GM18511 (cell line): ENCODE measurements around the gene SZRD1.

Source experiments
- ATAC-seq: cut with Tn5 transposase; IDR thresholded peaks from one replicate; pipeline ENCODE4 v1.9.1; 2021; ENCODE audit warnings: mild to moderate bottlenecking, moderate library complexity; ENCODE audit not compliant: unreplicated experiment

The SZRD1 gene

DNA sequence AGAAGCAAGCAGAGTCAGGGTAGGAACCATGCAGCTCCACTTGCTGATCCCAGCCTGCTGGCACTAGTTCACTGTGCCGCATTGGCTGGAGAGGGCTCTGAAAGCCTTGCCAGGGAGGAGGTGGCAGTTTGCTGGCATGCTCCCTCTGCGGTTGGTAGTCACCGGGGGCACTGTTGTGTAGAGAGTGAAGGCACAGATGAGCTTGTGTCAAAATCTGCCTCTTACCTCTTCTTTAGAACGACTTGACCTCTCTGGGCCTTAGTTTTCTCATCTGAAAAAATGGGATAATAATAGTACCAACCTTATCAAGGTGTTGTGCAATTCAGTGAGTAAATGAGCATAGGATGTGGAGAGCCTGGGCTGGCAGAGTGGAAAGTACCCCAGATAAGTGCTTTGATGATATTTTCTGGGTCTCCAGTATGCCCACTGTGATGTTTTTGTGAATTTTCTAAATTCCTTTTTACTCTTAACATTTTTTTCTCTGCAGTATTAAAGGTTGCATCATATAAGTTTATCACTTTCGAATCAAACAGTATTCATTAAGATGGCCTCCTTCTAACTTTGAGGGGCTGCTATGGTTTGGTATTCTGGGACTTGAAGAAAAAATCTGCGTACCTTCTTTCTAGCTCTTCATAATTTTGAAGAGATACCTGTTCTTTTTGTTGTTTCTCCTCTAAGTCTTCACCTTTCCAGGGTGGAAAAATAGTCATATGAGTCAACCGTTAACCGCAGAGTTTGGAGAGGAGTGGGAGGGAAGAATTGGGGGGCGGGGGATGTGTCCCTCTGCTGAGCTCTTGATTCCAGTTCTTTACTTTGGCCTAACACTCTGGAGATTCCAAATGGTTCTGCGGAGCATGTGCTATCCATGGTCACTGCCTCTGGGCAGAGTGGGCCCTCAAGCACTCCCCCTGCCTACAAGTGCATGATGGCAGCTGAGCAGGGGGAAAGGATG, 26.8 kb downstream of the SZRD1 start:
- no peak for ATAC-seq

DNA sequence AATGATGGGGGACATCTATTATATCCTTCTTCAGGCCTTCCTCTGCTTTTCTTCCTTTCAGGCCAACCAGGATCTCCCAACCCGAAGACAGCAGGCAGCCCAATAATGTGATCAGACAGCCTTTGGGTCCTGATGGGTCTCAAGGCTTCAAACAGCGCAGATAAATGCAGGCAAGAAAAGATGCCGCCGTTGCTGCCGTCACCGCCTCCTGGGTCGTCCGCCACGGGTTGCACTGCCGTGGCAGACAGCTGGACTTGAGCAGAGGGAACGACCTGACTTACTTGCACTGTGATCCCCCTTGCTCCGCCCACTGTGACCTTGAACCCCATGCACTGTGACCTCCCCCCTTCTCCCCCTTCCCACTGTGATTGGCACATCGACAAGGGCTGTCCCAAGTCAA, 27.9 kb downstream of the SZRD1 start:
- no peak for ATAC-seq

DNA sequence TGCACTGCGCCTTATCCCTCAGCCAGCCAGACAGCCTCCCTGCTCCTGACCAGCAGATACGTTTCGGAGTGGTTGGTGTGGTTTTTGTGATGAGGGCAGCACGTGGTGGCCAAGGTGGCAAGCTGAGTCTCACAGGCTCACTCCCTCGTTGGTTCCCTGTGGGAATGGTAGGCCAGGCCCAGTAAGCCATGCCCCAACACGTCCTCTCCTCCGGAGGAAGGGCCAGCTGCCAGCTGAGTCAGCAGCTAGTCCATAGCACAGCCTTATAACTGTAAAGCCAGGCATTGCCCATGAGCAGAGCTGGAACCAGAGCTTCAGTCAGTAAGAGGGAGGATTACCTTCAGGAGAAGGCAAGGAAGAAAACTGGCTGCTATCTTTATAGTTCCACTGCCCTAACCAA, 29.5 kb downstream of the SZRD1 start:
- ATAC-seq: no peak

DNA sequence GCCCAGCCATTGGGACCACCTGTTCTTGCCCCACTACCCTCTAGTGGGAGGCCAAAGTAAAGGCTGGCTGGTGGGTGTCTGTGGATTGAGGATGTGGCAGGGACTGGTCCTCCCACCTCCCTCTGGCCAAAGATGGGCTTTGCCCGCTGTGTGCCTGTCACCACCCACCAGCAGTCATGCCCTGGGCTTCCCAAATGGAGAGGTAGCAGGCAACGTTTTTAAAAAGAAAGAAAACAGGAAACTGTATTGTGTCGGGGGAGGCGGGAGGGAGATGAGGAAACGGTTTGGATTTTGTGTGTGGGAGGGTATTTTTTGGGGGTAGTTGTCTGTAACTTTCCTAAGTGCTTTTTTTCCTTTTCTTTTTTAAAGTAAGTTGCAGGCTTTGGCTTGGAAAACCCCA, 30.1 kb downstream of the SZRD1 start:
- no peak for ATAC-seq

DNA sequence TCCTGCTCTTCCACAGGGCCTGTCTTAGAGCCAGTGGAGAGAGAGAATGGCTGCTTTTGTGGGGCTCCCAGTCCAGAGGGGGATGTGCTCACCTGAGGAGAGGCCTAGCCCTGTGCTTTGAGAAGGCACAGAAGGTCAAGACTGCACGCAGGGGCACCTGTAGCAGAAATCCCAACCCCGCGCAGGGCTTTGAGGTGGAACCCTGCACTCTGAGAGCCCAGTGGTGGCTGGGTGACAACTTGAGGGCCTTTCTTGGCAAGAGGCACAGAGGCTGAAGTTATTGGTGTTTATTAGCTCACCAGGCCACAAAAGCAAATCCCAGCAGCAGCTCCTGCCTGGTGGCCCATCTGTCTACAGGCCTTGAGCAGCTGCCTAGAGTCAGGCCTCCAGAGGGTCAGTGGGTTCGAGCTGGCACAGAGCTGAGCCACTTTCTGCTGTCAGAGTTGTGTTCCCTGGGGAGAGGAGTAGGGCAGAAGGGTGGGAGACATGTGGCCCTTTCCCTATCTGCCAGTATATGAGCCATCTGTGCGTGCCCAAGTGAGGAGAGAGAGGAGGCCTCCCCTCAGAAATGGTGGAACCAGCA, 31.4 kb downstream of the SZRD1 start:
- no peak for ATAC-seq

DNA sequence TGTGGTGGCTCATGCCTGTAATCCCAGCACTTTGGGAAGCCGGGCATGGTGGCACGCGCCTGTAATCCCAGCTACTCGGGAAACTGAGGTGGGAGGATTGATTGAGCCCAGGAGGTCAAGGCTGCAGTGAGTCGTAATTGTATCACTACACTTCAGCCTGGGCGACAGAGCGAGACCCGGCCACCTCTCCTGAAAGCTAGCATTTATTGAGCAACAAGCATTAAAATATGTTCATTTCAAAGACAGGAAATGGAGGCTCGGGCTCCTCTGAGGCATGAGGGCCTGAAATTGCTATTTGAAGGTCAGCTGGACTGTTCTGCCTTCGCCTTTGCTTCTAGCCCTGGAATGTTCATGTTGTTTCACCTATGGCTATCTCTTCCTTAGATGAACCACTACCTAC, 35.7 kb downstream of the SZRD1 start:
- ATAC-seq: no peak

DNA sequence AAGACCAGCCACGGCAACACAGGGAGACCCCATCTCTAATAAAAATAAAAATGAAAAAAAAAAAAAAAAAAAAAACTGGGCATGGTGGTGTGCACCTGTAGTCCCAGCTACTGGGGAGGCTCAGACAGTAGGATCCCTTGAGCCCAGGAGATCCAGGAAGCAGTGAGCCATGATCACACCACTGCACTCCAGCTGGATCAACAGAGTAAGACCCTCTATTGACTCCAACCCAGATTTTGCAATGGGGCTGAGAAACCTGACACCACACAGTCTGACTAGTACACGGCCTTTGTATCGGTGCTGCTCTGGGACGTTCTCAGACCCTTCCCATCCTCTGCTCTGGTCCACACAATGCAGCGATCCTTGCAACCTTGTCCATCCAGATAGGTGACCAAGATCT, 38.4 kb downstream of the SZRD1 start:
- no peak for ATAC-seq

DNA sequence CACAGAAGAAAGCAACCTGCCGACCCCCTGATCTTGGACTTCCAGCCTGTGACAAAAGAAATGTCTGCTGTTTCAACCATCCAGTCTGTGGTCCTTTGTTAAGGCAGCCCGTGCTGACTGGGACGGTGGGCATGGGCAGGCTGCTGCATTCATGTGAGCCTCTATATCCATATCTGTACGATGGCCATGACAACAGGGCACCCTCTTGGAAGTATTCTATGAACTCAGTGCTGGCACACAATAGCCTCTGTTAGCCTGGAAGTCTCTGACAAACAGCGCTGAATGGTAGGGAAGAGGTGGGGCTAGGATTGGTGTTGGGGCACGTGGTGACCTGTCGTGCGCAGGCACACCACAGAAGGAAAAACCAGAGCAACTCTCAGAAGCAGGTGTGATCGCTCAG, 39.8 kb downstream of the SZRD1 start:
- ATAC-seq: no peak

DNA sequence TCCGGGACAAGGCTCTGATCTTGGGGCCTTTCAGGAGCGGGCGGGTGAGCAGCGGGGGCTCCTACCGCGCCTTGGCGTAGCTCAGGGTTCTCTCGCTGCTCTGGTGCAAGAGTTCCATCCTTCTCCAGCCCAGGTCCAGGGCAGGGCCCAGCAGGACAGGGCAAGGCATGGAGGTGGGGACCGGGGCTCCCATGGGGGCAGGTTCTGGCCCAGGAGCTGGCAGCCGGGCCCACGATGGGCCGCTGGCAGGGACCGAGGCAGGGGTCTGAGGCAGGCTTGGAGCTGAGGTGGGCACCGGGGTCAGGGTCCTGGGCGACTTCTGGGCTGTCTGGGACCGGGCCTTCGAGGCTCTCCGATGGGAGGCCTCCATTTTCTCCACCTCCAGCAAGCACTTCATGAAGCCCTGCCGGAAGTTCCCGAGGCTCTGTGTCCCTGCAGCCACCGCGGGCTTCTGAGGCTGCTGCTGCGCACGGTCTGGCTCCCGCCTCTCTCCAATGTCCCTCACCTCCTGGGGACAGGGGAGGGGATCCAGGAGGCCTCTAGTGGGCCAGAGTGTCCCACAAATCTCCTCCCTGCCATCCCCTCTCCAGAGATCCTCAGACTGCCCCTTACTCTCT, 42.6 kb downstream of the SZRD1 start:
- no peak for ATAC-seq

DNA sequence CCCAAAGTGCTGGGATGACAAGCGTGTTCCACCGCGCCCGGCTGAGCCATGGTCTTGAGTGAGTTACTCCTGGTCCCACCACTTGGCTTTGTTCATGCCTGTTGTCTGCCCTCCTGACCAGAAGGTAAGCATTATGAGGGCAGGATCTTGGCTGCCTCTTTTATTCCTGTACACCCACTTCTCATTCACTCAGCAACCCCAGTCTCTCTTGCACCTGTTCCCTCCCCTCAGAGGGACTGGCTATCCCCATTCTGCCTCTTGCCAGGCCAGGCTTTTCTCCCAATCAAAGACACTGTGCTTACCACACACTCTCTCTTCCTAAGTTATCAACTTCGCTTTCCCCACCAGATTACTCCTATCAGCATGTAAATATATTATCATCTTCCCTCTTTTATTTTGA, 43.8 kb downstream of the SZRD1 start:
- ATAC-seq: no peak

DNA sequence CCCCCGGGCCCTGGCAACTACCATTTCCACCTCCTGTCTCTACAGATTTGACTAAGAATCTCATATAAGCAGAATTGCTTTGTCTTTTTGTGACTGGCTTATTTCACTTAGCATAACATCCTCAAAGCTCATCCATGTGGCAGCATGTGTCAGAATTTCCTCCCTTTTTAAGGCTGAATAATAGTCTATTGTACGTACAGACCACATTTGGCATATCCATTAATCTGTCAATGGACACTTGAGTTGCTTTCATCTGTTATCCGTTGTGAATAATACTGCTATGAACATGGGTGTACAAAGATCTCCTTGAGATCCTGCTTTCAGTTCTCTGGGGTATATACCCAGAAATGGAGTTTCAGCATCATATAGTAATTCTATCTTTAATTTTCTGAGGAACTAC, 46.1 kb downstream of the SZRD1 start:
- no peak for ATAC-seq

DNA sequence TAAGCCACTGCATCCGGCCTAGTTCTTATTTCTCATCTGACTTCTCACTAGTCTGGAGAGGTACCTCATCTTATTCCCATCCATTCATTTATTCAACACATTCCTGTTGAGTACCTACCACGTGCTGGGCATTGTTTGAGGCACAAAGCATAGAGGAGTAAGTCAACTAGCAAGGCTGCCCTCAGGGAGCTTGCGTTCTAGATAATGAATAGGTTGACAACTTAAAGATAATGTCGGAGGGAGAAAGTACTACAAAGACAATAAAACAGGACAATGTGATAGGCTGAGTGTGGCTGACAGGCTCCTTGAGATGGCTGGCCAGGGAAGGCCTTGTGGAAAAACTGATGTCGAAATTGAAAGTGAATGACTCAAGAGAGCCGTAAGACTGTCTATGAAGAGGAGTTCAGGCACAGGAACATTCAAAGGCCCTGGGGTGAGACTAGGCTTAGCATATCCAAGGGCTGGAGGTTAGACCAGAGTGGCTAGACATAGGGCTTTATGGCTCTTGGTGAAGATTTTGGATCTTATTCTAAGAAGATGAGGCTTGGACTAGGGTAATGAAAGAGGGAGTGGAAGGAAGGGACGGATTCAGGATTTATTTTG, 51.9 kb downstream of the SZRD1 start:
- ATAC-seq: no peak

DNA sequence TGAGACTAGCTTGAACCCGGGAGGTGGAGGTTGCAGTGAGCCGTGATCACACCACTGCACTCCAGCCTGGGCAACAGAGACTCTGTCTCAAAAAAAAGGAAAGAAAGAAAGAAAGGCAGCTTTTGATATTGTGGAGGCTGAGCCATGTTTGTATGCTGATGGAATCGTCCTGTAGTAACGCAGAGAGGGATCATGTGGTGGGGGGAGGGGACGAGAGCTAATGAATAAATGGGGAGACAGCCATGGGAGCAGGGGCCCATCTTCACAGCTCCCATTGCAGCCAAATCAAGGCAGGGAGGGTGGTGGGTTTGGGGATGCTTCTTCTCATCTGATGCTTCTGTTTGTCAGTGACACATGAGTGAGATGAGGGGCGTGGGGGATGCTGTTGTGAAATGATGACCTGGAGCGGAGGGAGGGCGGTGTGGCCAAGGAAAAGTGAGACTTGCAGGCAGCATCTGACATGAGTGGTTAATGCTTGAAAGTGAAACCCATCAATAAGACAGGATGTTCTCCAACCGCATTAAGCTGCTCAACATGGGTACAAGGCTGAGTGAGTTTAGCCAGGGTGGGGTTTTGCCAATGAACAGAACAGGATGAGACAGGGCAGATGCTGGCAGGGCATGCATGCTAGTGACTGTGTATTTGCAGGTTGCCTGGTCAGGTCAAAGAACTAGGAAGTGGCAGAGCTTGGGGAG, 53.5 kb downstream of the SZRD1 start:
- ATAC-seq: peak; percentile 97

DNA sequence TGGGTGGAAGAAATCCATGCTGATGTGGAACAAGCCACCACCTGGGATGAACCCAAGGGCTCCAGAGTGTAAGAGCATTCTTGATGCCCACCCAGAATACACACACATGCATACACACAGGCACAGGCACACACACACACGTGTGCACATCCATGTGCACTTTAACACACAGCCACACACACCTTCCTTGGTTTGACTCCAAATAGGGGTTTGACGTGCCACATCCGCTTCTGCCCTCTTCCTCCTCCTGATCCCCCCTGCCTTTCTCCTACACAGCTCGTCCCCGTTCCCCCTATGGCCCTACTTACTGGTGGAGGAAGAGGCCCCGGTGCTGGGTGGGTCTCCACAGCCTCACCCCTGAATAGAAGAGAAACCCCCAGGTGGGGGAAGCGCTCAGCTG, 54.2 kb downstream of the SZRD1 start:
- ATAC-seq: peak; percentile 22

DNA sequence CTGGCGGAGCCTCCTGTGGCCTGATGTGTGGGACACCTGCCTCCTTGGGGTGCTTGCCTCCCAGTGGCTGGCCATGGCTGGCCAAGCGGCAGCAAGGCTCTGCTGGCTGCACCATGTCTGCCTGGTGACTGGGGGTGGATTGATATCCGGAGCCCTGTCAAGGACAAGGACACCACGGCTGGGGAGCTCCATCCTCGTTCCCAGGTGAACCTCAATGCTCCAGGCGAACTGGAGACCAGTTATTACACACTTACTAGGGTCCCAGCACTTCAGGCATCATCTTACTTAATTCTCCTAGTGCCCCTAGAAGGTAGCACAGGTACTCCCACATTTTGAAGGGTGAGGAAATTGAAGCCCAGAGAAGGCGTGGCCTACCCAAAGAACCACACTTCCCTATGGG, 55.0 kb downstream of the SZRD1 start:
- ATAC-seq: no peak

DNA sequence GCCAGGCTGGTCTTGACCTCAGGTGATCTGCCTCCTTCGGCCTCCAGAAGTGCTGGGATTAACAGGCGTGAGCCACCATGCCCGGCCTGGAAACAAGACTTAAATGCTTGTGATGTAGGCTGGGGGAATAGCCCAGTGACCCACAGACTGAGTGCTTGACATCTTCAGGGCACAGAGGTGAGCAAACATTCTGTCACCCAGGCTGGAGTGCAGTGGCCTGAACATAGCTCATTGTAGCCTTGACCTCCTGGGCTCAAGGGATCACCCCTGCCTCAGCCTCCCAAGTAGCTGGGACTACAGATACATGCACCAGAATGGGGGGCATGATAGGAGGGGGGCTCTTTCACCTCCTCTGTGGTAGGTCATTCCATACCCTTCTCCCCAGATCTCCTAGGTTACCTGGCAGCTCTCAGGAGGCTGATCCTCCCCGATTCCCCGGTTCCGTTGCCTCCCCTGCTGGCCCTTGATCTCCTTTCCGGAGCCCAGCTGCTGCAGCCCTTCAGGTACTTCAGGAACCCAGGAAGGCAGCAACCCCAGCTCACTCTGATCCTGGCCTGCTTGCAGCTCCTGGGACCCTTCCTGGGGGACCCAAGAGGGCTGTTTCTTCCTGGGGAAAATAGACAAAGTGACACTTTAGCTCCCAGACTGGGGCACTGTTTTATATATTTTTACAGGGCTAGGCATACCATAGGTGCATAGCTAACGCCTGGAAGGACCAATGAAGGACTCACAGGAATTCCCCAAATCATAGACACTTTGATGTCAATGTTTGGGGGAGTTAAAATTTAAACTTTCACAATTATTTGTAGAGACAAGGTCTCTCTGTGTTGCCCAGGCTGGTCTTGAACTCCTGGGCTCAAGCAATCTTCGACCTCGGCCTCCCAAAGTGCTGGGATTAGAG, 58.3 kb downstream of the SZRD1 start:
- ATAC-seq: no peak

DNA sequence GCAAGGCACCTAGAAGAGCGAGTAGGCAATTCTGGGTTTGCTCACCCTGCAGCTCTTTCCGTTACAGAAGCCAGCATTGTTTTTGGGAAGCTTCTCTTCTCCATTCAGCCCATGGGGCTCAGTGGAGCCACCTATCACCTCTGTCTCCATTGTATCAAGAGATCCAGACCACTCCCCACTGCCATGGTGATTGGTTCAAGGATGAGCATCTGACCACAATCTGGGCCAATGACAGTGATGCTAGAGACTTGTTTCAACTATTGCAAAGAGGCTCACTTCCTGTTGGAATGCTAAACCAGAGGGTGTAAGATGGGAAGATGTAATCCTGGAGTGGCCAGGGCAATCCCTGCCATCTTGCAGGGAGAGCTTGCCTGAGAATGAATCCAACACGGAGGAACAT, 63.6 kb downstream of the SZRD1 start:
- no peak for ATAC-seq

DNA sequence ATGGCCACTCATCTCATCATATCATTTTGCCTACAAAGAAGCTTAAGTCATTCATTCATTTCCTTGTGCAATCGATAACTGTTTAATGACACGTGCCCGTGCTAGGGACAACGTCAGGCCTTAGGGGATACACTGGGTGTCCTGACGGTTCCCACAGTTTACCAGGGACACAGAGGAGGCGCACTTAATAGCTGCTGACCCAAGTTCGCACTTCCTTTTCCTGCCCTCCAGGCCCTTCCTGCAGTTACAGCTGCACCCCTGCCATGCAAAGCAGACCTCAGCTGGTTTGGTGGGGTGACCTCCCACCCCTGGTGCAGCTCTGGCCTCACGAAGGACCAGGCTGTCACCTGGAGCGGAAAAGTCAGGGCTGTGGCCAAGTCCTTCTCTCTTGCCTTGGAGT, 66.0 kb downstream of the SZRD1 start:
- no peak for ATAC-seq

DNA sequence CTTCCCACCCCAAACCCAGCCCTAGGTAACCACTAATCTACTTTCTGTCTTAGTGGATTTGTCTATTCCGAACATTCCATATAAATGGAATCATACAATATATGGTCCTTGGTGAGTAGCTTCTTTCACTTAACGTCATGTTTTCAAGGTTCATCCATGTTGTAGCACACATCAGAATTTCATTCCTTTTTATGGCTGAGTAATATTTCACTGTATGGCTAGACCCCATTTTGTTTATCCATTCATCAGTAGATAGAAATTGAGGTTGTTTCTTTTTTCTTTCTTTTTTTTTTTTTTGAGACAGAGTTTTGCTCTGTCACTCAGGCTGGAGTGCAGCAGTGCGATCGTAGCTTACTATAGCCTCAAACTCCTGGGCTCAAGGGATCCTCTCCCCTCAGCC, 67.0 kb downstream of the SZRD1 start:
- ATAC-seq: no peak

DNA sequence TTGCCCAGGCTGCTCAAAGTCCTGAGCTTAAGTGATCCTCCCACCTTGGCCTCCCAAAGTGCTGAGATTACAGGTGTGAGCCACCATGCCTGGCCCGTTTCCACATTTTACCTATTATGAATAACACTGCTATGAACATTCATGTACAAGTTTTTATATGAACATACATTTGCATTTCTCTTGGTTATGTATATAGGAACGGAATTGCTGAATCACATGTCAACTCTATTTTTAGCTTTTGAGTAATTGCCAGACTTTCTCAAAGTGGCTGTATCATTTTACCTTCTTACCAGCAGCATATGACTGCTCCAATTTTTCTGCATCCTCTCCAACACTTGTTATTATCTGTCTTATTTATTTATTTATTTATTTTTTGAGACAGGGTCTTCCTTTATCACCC, 67.5 kb downstream of the SZRD1 start:
- ATAC-seq: no peak
